Fibroblast of skin of right biceps (primary cell): ENCODE results near the gene KL.

Experiments used
- DNase-seq: peaks from one replicate; pipeline ENCODE4 v3.0.0-alpha.2; 2013

Gene KL

DNA sequence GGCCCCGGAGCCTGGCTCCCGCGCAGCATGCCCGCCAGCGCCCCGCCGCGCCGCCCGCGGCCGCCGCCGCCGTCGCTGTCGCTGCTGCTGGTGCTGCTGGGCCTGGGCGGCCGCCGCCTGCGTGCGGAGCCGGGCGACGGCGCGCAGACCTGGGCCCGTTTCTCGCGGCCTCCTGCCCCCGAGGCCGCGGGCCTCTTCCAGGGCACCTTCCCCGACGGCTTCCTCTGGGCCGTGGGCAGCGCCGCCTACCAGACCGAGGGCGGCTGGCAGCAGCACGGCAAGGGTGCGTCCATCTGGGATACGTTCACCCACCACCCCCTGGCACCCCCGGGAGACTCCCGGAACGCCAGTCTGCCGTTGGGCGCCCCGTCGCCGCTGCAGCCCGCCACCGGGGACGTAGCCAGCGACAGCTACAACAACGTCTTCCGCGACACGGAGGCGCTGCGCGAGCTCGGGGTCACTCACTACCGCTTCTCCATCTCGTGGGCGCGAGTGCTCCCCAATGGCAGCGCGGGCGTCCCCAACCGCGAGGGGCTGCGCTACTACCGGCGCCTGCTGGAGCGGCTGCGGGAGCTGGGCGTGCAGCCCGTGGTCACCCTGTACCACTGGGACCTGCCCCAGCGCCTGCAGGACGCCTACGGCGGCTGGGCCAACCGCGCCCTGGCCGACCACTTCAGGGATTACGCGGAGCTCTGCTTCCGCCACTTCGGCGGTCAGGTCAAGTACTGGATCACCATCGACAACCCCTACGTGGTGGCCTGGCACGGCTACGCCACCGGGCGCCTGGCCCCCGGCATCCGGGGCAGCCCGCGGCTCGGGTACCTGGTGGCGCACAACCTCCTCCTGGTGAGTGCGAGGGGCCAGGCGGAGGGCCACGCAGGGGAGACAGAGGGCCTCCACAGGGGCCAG is at the start of gene KL:
KL (plus strand) TSS at position 10 of the 909 bp plus-strand sequence; CDS start at position 28, 18 bp downstream.
- DNase-seq = peak; percentile 2

DNA sequence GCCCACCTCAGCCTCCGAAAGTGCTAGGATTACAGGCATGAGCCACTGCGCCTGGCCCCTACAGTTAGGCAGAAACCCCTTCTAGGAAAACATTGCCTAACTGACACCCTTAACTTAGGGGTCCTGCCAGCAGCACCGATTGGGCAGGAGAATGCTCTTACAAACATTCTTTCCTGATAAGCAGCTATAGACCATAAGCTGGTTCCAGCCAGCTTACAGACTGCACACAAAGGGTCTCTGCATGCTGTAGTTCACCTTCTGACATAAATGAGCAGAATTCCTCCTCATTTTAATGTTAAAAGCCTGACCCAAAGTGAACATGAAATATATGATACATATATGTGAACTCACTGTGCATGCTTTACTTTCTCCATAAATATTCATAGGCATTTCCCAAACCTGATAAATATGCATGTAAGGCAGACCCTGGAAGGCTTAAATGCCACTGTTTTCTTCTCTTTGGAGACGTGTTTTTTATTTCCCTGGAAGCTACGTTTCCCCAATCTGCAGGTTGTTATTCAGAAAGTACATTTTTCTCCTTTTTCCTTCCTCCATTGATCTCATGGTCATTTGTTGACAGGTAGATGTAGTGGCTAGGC is 48.5 kb upstream of the KL start:
- DNase-seq = no peak

DNA sequence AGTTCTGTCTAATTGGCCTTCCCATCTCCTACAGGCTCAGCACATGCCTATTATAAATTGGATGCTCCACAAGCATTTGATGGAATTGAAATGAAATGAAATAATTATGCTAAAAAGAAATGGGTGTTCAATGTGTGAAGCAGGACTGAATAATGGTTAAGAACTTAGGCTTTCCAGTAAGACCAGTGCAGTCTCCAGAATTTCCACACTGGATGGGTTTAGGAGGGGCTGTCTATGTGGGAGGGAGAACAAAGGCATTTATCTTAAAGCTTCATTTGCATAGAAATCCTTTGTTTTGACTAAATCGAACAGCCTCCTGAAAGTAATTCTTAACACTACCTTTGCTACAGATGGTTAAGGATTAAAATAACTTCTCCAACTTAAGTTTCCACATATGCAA is 47.9 kb upstream of the KL start:
- DNase-seq = no peak

DNA sequence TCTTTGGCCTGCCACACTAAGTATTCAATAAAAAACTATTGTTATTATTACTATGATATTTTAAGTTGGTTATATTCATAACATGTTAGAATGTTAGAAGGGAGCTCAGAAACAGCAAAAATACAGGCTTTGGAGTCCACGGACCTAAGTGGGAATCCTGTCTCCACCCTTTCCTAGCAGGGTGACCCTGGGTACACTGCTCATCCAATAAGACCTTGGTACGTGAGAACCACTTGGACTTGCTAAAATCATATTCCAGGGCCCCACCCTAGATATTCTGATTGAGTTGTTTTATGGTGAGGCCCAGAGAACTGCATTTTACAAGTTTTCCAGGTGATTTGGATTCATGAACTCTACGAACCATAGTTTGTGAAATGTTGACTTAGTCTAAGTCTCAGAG is 47.4 kb upstream of the KL start:
- DNase-seq = no peak

DNA sequence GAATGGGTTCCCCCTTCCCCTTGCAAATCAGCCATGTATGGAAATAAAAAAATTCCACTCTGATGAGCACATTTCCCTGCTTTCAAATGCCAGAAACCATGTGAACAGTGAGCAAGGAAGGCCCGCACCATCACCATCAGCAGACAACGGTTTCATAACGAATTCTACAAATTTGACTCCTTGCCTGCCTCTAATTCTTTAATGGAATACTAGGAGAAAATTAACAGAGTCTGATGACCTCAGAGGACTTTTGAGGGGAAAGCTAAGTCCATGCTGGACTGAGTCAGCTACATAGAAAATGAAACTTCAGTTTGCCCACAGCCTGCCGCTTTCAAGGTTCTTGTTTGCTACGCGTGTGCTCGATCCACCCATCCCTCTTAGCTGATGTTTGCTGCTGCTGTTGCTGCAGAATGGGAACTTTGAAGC is 46.7 kb upstream of the KL start:
- DNase-seq = peak; percentile 58

DNA sequence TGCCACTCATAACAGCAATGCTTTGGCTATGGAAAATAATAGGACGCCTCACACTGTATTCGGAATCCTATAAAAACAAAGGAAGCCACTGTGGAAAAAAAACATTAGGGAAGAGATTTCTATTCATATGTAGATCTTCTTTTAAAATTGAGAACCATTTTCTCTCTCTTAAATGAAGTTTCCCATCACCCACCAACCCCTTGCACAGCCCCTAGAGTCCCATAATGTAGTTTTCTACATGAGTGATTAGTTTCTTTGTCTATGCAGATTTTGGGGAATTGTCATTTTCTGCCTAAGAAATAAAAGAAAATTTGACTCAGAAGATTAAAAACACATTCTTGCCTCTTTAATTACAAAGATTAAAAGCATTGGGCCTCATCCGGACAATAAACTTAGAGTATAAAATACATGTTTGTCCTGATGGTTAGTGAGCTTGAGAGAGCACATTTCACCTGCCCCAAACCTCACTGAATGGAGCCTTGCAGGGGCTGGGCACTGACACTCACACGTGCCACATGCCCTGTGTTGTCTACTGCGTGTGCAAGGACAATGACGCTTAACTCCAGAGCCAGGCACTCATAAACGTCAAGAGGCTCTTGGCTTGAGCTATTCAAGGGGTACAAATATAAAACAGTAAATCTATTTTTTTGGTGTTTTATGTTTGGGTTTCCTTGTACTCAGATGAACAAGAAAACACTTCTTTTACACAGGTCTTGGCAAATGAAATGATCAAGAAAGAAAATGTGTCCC is 40.0 kb upstream of the KL start:
- no peak for DNase-seq

DNA sequence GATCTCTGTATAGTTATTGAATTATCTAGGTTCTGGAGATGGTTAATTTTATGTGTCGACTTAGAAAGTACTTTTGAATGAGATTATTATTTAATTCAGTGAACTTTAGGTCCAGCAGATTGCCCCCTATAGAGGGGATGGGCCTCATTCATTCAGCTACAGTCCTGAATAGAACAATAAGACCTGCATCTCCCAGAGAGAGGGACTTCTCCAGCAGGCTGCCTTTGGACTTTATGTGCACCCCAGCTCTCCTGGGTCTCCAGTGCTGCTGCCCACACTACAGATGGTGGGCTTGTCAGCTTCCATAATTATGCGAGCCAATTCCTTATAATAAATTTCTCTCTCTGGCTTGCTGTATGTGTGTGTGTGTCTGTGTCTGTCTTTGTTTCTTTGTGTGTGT is 39.3 kb upstream of the KL start:
- DNase-seq = no peak

DNA sequence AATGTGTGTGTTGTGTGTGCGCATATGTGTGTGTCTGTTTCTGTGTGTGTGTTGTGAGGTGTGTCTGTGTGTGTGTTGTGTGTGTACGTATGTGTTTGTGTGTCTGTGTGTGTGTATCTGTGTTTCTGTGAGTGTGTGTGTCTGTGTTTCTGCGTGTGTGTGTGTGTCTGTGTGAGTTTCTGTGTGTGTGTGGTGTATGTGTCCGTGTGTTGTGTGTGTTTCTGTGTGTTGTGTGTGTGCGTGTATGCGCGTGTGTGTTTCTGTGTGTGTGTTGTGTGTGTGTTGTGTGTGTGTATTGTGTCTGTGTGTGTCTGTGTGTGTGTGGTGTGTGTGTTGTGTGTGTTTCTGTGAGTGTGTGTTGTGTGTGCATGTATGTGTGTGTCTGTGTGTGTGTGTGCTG is 38.9 kb upstream of the KL start:
- no peak for DNase-seq

DNA sequence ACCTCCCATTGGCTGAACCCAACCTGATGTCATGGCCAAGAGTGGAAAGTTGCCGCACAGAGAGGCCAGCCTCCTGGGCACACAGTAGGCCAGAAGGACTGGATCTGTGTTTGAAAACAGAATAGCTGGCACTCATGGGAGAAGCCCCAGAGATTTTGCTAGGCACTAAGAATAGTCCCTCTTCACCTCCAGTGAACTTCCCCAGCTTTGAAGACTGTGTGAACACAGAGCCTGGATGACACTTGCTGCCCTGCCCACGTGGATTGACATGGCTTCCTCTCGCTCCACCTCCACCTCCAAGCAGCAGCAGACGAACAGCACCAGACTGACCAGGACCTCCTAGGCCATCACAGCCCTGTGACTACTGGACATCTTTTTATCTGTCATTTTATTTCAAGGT is 37.9 kb upstream of the KL start:
- no peak for DNase-seq

DNA sequence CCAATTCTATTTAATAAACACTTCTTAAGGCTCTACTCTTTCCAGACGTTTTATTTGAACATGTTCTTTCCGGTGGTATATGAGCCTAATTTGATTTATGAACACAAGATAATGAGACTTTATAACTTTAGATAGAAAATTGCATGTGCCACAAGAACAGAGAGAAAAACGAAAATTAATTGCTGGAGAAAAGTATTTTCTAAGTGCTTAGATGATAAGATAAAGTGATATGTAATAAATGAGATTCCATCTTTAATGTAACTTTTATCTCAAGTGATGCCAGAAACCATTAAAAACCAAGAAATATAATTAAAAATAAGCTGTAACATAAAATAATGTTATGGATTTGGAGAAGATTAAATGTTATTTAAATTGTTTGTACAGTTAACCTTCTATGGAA is 33.2 kb upstream of the KL start:
- no peak for DNase-seq

DNA sequence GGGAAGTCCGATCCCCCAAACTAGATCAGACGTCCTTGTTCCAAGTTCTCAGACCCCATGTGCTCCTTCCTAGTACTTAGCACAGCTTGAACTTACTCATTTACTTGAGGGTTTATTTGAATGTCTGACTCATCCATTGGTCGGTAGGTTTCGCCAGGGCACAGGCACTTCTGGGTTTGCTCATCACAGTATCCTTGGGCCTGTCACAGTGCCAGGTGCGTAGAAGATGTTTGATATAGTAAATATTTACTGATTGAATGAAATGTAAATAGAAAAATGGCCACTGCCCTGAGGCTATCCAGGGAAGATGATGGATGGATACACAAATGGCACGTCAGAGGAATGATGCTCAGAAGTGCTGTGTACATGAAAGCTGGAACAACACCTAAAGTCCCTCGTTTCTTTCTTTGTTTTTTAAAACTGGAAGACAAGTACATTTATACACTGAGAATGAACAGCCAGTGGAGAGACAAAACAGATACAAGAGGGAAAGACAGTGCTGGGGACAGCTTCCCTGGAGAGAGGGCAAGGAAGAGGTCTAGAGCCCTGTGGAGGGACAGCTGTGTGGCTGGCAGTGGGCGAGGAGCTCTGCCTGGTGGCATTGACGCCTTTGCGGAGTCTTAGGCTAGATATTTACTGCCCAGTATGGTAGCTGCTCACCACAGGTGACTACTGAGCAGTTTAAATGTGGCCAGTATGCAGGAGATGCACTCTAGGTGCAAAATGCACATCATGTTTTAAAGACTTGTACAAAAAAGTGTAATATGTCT is 31.2 kb upstream of the KL start:
- no peak for DNase-seq

DNA sequence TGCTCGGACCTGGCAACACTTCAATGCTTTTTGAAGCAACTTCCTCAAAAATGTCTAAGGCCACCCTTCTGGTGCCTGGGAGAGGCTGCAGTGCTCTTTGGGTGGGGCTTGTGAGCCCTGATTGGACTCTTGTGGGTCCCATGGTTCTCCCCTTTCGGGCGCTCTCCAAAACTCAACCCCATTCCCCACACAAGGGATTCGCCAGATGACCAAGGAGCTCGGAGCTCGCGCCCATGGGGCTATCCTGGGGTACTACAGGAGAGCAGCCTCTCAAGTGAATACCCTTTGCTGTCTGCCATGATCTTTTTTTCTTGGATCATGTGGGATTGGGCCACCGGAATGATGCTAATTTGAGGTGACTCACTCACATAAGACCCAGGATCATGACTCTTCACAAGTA is 29.7 kb upstream of the KL start:
- DNase-seq = no peak

DNA sequence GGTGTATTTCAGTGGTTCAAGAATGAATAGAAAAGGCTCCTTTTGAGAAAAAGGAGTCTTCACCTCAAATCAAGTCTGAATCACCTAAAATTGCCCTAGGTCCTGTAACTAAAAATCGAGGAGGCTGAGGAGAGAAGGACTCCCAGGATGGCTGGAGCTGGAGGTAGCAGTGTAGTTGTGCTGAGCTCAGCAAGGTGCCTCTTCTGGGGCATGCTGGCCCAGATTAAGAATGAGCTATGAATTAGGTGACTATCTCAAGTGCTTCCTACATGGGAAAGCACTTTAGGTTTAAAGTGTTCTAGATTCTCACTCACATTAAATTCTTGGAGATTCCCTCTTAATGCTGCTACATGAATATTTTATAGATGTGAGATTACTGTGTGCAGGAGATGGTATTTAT is 28.8 kb upstream of the KL start:
- DNase-seq = no peak

DNA sequence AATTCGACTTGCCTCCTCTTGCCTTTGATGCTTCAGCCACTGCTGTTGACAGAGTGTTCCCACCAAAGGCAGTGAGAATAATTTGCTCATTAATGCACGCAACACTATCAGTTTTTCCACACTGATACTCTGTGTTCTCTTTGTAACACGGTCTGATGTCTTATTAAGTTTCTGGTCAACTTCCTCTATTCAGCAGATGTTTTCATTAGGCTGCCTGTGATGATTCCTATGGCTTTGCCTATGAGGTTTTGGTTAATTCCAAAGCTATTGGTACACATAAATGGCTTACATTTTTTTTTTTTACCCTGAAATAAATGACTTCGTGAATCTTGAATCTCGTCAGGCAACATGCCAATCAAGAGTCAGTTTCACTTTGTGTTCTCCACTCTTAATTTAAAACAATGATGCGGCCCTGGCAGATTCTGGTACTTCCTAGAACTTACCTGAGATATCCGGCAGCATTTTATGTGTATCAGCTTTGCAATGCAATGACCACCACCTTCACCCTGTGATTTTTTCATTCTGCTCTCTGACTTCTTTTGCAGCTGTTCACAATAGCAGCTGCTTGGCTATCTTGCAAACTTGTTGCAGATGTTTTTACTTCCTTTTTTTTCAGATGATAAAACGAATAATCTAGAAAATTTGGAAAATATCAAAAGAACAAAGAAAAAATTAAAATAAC is 27.5 kb upstream of the KL start:
- DNase-seq = no peak

DNA sequence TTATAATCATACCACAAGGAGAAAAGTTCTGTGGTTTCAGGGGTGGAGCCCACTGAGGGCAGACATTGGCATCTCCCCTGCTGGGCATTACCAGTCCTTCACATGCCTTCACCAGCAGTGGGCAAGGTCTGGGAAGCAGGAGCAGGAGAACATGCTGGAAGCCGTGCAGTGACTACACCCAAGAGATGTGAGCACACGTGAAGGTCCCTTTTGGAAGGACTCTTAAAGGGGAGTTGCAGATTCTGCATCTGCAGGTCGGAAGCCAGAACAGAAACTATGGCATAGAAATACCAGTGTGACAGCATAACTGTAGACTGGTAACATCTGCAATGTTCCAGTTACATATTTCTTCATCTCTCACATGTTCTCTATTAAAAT is 26.9 kb upstream of the KL start:
- no peak for DNase-seq

DNA sequence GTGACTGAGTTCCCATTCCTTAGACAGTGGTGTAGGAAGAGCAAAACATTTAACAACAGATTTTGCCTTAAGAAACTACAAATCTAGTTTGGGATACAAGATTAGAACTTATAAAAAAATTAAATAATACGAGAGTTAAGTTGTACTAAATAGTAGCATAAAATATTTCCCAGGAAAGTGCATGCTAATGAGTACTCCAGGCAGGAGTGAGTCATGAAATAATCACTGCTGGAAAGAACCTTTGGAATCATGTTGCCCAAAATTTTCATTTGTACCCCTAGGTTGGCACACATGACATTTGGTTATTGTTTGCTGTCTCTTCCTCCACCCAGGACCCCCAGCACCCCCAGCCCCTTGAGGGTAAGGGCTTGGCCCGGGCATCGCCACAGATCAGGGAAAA is 26.3 kb upstream of the KL start:
- DNase-seq = no peak

DNA sequence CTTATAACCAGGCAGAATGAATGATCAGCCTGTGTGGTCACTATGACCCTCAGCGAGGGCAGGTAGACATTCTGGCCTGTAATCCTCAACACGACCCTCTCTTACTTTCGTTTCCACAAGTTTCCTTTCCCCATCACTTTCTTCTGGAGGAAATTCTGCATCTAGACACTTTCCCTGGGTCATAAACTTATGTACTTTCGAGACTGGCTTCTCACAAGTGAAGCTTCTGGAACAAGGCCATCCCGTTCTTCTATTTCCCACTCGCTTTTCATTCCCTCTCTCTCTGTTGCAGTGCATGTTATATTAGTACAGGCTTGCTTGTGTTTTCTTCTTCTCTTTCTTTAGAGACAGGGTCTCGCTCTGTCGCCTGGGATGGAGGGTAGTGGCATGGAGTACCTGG is 23.1 kb upstream of the KL start:
- no peak for DNase-seq

DNA sequence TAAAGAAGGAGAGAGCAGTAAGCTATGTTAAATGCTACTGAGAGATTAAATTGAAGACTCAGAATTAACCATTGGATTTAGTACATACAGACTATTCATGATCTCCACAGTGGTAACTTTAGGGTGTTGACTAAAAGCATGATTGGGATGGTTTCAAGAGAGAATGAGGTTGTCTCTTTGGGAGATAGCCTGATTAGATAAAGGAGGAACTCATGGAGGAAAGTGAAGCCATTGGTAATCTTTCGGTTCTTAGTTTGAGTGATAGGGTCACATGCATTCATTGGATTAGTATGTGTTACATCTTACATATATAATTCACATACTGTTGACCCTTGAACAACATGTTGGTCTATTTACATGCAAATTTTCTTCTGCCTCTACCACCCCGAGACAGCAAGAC is 18.8 kb upstream of the KL start:
- DNase-seq = no peak

DNA sequence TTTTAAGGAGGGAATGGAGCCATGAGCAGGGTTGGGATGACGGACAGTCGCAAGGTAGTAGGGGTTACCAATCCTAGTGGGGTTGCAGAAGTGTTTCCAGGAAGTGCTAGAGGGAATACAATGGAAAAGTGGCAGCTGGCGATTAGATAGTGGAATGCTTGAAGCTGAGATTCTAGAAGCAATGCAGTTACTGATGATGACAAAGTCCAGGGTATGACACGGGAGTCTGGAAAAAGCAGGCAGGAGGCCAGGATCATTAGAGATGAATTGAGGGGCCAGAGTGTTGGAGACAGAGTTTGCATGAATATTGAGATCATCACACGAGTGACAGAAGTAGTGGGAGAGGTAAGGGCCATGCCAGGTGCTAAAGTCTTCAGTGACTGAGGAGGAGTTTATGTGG is 17.3 kb upstream of the KL start:
- no peak for DNase-seq

DNA sequence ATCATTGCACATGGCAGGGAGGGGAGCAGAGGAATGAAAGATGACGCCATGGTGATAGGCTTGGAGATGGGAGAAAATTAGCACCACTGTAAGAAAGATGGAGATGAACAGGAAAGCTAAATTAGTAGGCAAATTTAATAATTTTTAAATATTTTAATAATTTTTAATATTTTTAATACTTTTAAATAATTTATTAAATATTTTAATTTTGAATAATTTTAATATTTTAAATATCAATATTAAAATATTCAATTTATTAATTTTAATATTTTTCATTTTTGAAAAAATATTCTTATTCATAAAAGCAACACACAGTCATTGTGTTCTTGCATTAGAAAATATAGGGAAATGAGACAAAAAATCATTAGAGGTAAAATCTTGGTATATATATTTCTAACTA is 15.9 kb upstream of the KL start:
- no peak for DNase-seq

DNA sequence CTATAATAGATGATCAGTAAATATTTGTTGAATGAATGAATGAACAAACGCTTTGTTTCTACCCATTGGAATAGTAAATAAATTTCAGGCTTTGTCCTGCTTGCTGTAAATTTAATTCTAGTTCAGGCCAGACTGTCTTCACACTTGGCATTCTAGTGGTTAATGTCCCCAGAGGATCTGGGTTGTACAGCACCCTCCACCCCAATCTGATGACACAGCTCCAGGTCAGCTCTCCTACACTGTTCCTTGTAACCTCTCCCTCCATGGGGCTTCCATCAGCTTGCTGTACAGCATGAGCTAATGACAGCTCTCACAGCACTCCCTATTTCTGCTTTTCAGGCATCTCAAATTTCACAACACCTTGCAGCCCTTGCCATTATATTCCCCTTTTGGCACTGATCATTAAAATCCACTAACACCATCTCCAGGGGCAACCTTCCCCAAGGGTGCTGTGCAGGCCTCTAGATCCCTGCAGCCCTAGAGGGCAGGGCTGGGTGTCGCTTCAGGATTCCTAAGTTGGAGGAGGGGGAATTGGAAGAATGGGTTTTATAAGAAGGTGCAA is 12.7 kb upstream of the KL start:
- no peak for DNase-seq

DNA sequence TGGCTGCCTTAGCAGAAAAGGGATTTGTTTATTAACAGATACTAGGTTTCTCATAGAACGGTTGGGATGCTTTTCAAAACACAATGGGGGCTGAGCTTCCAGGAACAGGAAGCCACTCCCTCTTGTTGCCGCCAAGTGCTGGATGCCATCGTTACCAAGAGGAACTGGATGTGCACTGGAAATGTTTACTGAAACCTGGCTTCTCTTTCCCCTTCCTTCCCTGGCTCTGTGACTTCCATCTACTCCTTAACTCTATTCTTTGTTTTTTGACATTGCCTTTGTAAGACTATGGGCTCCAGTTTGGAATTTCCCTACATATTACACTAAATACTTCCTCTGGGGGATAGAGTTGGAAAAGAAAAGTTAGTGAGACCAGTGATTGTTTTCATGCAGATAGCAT is 11.7 kb upstream of the KL start:
- no peak for DNase-seq
